VCaP (cell line): ENCODE results near the gene LCTL.

ENCODE experiments used
- H3K27ac ChIP-seq: fragments of 450-650 bp; 2 replicates; pipeline ENCODE4 v1.5.1; 2017
- CTCF ChIP-seq: fragments of 450-650 bp; conservative IDR thresholded peaks from 2 replicates; pipeline ENCODE4 v1.5.1; 2017; ENCODE audit warnings: mild to moderate bottlenecking, moderate library complexity

Gene LCTL

DNA sequence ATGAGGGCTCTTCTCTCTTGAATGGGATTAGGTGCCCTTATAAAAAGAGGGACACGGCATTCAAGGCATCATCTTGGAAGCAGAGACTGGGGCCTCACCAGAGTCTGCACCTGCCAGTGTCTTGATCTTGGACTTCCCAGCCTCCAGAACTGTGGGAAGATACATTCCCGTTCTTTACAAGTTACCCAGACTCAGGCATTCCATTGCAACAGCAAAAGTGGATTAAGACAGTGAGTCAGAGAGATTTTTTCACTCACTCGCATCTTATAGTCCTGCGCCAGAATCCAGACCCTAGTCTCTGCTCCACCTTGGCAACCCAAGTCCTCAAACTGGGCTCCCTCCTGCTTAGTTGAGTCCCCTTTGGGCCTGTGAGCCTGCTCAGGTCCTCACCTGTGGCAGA, 2.7 kb downstream of the LCTL start:
- TF ChIP-seq CTCF, result no peak
- no peak overlapping the region for H3K27ac ChIP-seq

DNA sequence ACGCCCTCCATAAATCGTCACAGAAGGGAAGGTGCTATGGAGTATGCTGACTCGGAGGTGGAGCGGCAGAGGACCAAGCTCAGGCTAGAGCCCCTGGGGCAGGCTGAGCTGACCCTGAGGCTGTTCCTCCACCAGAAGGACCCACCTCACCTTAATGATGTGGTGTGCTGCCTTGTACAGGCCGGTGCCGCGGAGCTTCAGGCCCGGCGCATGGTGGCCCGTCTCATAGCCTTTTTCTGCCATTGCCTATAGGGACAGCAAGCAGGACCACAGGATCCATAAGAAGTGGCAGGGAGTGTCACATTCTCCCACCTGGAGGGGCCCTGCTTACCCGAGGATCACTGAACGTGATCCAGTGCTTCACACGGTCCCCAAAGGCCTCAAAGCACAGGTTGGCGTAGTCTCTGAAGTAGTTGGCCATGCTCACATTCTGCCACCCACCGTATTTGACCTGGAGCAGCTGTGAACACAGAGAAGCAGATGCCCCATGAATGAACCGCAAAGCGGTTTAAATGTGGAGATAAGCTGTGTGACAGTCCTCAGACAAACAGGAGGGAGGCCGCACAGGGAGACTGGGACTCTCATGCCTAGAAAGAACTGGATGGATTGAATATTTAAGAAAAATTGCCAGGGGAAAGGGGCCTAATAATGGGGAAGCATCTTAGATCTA, 4.8 kb downstream of the LCTL start:
- H3K27ac ChIP-seq, result no peak overlapping the region
- no peak for TF ChIP-seq CTCF

DNA sequence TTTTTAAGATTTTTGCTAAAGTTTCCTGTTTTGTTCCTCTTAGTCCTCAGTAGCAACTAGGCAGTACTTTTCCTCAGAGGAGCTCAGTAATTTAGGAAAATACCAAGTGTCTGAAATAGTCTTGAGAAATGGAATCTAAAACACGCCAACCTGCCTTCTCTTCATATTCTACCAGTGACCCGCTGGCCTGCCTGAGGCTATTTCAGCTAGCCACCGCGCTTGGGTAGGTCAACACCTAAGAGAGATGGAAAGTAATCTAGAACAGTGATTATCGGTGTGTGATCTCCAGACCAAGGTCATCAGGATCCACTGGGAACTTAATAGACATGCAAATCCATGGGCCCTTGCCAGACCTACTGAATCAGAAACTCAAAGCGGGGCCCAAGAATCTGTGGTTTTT, 7.5 kb downstream of the LCTL start:
- TF ChIP-seq CTCF, result no peak
- H3K27ac ChIP-seq, result no peak overlapping the region

DNA sequence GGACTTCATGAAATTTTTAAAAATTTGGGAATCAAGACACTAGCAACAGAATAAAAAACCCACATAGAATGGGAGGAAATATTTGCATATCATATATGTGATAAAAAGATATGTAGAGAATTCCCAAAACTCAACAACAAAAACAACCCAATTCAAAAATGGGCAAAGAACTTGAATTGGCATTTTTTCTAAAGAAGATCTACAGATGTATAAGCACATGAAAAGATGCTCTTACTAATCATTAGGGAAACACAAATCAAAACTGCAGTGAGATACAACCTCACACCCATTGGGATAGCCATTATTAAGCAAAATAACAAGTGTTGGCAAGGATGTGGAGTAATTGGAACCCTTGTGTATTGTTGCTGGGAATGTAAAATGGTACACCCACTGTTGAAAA, 10.1 kb downstream of the LCTL start:
- no peak overlapping the region for H3K27ac ChIP-seq
- no peak for TF ChIP-seq CTCF

- TF ChIP-seq CTCF, result no peak
- H3K27ac ChIP-seq, result no peak overlapping the region
These were observed 20.5 kb downstream of the LCTL start for GRCh38 chr15:66545255-66545654.

DNA sequence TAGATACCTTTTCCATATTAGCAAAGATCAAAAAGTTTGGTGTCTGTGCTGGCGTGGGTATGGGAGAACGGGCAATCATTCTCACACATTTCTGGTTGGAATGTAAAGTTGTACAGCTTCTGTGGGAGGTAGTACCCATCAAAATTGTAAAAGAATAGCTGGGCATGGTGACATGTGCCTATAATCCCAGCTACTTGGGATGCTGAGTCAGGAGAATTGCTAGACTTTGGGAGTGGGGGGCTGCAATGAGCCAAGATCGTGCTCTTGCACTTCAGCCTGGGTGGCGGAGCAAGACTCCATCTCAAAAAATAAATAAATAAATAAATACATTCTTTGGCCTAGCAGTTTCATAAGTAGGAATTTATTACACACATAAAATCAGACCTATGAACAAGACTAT, 22.9 kb downstream of the LCTL start:
- TF ChIP-seq CTCF, result no peak
- H3K27ac ChIP-seq, result no peak overlapping the region

- no peak for TF ChIP-seq CTCF
- H3K27ac ChIP-seq, result no peak overlapping the region
These were observed 30.7 kb downstream of the LCTL start for GRCh38 chr15:66535056-66535455.

- TF ChIP-seq CTCF, result no peak
- no peak overlapping the region for H3K27ac ChIP-seq
These were observed 41.0 kb downstream of the LCTL start for GRCh38 chr15:66524838-66525237.
